SK-MEL-5 (cell line): Measurements from ENCODE around the gene INPP4B. TPM values are rescaled to one million over a fixed set of nuclear protein-coding genes. Genes with fewer than 3 reads are reported as not detected.

Experiments
- DNase-seq: peaks from one replicate; pipeline ENCODE4 v3.0.0-alpha.2; 2016; ENCODE audit warnings: low read depth, low spot score
- in situ Hi-C: cut with HindIII; loops from 2 replicates; pipeline ENCODE4 v1.10.0; 2016; ENCODE audit warnings: low sequenced_read_pairs, high pct_unique_total_duplicates, low pct_unique_long_range_greater_than_20kb
- total RNA-seq: library from RNA; depleted of rRNA; stranded (reverse); fragments of >200 nt; shearing (Covaris generic); gene quantifications from 2 replicates; pipeline ENCODE4 v1.2.3, GENCODE V29; 2014

The INPP4B gene
- total RNA-seq, 1 experiment from 2014 or later = 161 TPM

DNA sequence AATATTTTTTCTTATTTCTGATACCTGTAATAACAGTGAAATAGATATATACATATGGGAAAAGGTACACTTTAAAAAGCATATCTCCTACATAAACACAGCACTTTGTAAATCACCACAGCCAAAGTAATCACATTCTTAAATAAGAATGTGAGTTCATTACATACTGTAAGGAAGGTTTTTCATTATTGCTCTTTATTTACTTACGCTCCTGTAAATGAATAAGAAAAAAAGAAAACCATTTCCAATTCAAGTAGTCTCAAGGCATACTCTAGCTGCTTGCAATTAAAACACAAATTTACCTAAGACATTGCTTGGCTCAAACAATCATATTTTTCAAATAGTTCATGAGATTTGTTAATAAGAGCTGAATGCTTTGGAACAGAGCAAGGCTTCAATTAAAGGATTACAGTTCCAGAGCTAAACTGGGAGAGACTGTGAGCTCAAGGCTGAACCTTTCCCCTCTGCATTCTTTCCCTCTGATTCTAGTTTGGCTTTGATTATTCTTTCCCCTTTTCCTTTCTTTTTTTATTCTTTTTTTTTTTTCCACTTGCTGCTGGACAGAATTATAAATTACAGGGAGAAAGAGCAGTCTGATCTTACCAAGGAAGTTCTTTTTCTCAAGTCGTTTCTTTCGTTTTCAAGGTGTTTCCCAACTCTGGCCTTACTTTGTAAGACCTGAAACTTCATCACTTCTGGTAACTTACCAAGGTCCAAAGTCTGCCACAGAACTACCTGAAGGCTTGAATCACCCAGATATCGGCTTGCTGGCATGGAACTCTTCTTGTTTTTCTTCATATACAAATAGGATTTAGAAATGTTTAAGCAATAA, 278.3 kb downstream of the INPP4B start:
- DNase-seq = peak; percentile 25
- in situ Hi-C loops = no loop called here

DNA sequence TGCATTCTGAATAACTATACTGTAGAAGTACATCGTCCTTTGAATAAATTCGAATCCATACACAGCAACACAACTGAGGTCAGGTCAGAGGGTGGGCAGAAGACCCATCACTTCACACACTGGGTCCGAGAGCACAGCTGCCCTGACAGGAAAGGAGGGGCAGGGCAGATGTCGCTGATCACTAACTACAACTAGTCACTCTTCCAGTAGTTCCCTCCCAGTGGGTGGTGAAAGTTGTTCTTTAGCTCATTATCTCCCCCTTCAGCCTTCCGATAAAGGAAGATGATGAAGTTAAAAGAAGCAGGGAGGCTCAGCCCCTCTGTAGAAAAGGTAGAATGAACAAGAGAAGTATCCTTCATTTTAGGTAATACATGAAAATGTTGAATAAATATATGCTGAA, 278.9 kb downstream of the INPP4B start:
- in situ Hi-C loops = no loop called here
- peak; percentile 90 for DNase-seq

DNA sequence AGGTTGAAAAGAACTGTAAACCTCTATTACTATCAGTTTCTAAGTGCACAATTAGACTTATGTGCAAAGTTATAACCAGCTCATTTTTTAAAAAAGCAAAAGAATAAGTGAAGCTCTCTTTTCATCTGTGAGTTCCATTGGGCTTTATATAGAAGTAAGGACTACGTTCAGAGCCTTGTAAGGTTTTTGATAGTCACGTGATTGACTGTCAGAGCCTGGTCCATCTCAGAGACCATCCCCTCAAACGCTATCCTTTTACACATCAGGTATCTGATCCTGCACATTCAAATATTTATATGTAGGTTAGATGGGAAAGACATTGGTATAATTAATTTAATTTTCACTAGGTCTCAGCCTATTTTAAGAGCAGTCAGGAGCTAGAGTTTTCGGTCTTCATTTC, 279.3 kb downstream of the INPP4B start:
- peak; percentile 47 for DNase-seq
- in situ Hi-C loops = no loop called here

DNA sequence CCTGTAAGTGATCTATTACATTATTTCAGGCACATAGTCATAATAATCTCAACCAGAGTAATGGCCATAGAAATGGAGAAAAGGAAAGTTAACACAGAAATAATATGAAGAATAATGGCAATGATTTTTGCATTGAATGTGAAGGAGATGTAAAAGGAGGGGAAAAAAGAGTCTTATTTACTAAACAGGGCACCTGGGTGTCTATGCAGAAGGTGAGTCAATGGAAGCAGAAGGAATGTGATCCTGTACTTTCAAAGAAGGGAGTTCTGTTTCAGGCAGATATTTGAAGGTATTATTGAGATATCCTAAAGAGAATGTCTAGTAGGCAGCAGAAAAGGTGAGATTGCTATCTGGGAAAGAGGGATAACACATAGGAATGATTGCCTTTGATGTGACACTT, 279.9 kb downstream of the INPP4B start:
- in situ Hi-C loops = no loop called here
- DNase-seq = no peak

DNA sequence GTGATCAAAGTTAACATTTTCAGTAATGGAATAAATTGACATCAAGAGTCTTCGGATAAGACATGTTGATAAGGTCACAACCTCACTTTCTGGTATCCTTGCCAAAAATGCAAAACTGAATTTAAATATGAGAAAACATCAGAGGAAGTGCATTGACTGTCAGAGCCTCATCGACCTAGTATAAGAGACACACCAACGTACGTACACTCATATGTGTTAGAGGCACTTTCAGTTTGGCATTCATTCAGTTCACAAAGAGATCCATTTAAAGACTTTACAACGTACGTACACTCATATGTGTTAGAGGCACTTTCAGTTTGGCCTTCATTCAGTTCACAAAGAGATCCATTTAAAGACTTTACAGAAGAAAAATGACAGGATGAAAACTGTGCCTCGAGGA, 280.3 kb downstream of the INPP4B start:
- in situ Hi-C loops = no loop called here
- peak; percentile 98 for DNase-seq

DNA sequence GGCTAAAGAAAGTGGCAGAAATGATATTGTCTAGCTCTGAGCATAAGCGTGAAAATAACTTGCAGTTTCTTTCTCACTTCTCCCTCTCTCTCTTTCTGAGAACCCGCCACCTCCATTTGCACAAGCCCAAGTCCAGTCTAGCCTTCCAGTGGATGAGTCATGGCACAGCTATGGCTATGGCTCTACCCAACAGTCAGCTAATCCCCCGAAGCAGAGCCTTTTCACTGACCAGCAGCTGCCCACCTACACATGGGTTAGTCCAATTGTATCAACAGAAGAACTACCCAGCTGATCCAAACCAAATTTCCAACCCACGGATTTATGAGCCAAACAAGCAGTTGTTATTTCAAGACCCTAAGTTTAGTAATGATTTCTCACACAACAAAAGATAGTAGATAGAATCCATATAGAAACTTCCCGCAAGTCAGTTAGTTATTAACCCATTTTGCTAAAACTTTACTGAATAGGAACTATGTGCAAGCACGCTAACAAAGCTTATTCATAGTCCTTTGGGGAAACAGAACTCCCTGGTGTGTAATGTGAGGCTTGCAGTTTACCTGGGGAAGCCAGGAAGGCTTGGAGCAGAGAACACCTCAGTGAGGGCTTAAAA, 282.3 kb downstream of the INPP4B start:
- no peak for DNase-seq
- in situ Hi-C loops = no loop called here

DNA sequence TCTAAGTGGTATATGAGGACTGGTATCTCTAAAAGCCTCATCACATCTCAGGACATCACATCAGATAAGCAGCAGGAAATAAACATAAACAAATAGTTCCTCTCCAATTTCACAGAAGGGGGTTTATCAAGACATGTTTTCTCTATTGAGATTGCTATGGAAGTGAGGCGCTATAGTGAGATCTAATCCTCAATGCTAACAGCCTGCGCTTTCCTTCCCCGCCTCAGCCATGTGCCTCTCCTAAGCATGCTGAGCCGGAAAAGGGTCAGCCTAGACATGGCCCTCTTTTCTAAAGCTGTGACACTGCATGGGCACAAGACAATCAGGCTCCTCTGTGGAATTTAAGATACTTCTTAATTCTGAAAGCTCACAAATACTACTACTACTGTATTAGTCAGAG, 286.1 kb downstream of the INPP4B start:
- DNase-seq = peak; percentile 74
- in situ Hi-C loops = no loop called here

DNA sequence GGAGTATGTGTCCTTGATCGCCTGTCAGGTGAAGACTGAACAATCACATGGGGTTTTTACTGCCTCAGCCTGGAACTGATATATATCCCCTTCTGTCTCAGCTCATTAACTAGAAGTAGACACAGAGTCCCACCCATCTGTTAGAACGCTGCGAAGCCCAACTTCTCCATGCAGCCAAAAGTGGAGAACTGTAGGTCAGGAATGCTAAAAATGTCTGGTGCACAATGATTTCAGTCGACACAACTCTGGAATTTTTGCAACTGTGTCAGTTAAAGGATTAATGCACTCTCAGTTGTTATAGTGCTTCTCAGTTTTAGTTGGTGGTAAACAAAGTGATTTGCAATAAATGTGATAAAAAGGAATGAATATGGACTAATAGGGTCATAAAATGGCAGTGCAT, 287.2 kb downstream of the INPP4B start:
- DNase-seq = peak; percentile 39
- in situ Hi-C loops = no loop called here

DNA sequence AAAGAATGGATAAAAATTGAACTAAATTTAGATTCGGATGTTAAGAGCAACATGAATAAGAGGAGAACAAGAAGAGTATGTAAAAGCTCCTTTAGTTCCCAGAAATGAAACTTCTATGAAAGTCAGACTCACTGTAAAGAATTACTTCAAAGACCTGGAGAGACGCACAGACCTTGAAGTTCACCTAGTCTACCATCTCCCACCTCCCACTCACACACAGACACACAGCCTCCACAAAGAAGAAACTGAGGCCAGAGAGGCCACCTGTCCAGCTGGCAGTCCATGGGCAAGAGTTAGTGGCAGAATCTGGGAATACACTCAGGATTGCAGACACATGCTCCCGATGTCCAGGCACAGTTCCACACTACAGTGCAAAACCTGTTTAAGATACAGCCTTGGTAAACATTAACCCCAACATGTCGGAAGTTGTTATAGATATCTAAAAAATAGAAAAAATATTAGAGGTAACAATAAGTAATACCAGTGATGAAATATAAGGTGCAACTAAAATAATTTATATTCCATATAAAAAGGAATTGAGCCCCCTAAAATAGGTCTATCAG, 288.8 kb downstream of the INPP4B start:
- in situ Hi-C loops = no loop called here
- no peak for DNase-seq

DNA sequence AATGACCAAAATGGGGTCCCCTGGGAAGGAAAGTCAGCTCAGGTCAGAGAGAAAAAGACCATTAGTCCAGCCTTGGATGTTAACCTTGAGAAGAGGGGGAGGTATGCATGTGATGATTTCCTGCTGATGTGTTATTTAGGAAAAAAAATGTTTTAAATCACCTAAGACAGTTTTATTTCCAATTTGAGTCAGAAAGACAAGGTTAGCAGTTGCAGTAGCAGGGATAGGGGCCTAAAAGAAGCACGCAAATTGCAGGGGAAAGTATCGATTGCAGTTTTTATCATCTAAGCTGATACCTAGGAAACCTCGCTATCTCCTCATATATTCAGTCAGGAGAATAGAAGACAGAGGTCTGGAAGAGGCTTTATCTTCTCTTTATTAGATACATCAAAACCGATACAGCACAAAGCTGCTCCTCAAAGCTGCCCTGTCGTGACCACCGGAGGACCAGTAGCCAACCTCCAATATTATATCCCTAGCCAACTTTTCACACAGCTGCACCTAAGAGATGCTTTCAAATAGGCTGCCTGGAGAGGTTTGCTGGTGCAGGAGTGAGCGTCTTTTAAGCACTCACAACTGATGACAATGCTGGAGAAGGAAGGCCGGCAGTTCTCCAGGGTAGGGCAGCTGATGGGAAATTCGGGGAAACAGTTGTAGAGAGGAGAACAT, 289.4 kb downstream of the INPP4B start:
- no peak for DNase-seq
- in situ Hi-C loops = no loop called here

DNA sequence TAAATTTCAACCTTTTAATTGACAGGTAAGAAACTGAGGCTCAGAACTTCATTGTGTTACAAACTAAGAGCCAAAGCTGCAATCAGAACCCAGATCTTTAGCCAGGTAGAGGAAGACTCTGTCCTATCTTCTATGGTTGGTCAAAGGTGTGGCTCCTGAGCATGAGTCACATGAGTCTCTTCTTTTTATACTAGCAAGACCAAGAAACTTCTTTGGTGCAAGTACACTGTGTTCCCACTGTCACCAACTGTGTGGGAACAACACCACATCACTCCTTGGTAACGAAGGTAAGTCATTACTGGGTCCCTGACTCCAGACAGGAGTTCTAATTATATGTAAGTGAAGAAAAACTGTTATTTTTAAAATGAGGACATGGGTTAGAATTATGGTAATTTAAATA, 290.1 kb downstream of the INPP4B start:
- no peak for DNase-seq
- in situ Hi-C loops = no loop called here

DNA sequence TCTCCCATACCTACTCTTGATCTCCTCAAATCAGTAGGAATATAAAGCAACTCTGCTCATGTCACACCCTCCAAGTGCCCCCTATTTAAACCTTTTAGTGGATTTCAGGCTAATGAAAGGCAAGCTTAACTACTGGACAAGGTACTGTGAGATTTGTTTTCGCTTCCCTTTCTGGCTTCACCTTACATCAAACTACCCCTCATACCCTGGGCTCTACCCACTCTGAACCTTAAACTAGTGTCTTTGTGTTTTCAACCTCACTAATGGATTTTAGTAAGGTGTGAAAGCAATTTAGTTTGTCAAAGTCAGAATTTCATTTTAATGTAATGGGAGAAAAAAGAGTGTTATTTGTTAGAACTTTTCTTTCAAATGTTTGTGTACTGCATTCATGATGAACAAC, 291.7 kb downstream of the INPP4B start:
- no peak for DNase-seq
- in situ Hi-C loops = no loop called here

DNA sequence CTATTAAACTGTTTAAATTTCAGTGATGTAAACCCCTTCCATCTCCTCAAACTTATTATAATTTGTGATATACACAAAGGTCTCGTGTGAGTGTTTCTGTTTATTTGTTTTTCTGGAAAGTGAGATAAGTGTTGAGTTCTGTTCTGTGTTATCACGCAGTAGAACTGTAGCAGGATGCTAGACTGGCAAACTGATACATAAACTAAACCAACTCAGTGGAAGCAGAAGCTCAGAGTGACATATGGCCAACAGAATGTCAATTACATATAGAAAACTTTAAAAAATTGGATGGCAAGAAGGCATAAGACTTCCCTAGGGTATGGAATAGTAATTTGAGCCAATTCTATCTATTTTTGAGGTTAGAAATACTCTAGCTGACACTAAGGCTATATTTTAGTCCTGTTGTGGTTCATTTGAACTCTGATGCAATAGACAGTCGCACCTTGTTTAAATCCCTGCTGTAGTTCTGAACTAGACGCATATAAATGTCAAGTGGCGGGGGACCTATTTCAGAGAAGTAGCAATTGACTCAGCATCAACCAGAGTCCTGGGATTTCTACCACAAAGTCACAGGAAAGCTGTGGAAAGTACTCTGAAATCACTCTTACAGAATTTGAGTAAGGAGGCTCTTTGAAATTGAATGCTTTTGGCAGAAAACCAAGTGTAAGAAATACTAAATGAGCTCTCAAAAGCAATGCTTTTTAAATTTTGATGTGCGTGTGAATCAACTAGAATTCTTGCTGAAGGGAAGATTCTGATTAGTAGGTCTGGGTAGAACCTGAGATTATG, 294.4 kb downstream of the INPP4B start:
- no peak for DNase-seq
- in situ Hi-C loops = no loop called here

DNA sequence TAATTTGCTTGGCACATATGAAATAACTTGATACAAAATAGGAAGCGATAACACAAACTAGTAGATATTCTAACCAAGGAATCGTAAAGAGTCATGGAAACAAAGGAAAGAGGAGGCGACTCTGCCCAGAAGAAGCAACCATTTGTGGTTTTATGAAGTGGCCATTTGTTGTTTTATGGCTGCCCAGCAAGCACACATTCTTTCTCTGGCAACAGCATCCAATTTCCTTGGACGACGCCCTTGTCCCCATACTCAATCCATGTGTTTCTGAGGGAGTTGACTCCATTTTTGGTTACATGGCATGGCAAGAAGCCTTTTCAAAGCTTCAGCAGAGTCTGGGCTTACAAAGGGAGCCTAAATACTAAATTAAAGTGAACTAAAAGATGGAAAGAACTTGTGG, 295.1 kb downstream of the INPP4B start:
- in situ Hi-C loops = no loop called here
- DNase-seq = no peak

DNA sequence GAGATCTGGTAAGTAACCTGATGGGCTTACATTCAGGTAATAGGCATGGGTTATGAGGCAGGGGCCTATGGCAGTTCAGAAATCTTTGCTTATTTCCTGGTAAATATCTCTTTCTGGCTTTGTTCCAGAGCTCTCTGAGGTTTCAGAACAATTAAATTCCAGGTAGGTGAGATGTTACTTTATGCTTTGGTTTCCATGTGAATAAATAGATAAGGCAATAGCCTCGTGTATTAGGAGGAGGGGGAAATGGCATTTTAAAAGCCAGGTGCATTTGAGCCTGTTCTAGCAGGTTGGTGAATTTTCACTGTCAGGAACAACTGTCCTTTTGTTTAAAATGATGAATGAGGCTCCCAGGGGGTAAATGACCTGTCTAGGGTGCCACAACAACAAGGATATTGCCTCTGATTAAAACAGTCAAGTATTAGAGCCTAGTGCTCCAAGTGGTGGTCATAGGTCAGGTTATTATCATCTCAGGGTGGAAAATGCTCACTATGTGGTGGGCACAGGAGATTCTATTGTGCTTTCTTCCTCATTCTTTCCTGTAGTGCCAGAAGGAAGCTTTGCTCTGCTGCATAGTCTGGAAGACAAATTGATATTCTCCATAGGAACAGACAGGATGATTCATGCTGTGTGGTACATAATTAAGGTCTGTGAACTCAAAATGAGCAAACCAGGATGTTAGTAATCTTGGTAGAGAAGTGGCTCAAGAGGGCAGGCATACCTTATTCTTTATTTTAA, 296.2 kb downstream of the INPP4B start:
- DNase-seq = peak; percentile 65
- in situ Hi-C loops = no loop called here

DNA sequence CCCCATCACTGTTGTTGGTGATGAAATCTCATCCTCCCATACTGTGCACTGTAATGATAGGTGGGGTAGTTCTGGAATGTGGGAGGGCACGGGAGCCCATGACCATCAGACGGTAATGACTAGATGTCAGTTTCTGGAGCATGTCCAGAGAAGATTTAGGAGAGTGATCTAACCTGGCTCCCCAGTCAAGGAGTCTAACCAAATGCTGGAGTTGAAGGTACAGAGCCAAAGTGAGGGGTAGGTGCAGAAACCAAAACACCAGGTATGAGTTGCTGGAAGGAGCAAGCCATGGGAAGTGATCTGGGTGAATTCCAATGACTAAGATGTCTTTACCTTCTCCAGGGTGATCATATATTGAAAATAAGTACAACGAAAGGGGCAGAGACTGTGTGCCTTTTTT, 296.9 kb downstream of the INPP4B start:
- in situ Hi-C loops = no loop called here
- DNase-seq = no peak

DNA sequence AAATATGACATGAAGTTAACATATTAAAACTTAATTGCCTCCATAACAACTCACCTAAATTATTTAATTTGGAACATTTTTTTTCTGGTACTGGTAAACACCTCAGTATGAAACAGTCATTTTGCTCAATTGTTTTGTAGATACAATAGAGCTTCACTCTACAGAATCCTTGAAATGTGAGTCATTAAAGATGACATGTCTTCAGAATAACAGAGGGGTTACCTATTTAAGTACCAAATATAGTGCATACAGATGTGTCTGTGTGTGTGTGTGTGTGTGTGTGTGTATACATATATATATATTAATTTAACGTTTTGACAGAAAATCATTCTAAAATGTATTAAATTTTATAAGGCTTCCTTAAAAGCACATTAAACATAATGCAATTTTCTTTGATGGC, 297.6 kb downstream of the INPP4B start:
- in situ Hi-C loops = no loop called here
- no peak for DNase-seq
